Measurements from ENCODE around the gene AURKA.
"Not testable (repeated sequence)": the region's sequence is repeated elsewhere in the genome, so short reads cannot be mapped to it uniquely, and the experiment has no call there.

AURKA gene

GRCh38 chr20:56417402-56417801, 25.4 kb upstream of the AURKA start:
- TF ChIP-seq CTCF (IDR thresholded peaks at IDR 0.05; ENCODE audit: low read depth, low read length), result no peak
- H3K4me3 ChIP-seq (replicated peaks in 1 of 2; ENCODE audit: low read depth in 2 of 2, low read length in 2 of 2), result no peak overlapping the region
- DNase-seq (ENCODE audit: low read depth in 2 of 2), result no peak

DNA sequence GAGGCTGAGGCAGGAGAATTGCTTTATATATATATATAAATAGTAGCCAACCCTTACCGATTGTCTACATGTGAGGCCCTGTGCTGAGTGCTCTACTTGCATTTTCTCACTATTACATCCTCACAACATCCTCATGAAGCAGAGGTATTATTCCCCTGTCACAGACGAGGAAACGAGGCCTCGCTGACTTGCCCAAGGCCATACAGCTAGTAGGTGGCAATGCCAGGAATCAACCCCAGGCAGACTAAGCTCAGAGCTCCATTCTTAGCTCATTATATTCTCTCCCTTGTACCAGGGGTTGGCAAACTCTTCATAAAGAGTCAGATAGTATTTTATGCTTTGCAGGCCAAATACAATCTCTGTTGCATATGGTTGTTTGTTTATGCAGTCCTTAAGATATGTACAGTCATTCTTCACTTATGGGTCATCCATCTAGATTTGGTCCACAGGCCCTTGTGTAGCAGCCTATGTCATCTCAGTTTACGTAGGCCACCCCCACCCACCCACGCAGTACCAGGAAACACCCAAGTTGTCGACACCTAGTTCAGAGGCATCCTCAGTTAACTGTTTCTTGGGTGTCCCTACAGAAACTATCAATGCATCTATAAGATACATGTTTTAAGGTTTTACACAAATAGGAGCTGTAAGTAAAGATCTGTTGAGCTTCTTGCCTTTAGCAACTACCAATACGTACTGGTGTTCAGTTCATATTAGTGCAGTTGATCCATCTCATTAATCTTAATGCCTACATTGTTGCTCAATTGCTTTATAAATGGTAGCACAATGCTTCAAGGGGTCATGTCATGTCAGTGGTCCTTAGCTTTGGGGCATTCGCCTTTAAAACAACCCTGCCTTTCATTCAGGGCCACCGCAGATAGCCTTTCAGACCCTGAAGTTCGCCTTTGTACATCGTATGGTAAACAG, 23.1 kb upstream of the AURKA start:
- H3K4me3 ChIP-seq (replicated peaks in 1 of 2; ENCODE audit: low read depth in 2 of 2, low read length in 2 of 2), result no peak overlapping the region
- no peak for TF ChIP-seq CTCF (IDR thresholded peaks at IDR 0.05; ENCODE audit: low read depth, low read length)

DNA sequence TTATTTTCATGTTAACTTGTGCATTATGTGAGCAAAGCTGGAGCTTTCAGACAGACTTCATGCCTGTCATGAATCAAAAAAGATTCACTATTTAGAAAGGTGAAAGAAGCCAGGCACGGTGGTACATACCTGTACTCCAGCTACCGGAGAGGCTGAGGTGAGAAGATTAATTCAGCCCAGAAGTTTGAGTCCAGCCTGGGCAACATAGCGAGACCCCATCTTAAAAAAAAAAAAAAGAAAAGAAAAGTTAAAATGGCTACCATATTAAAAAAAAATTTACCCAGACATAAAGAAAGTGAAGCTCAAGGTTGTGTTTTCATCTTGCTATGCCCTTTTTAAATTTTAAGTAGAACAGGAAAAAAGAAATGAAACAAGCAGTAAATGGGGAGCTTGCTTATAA, 20.9 kb upstream of the AURKA start:
- no peak overlapping the region for H3K4me3 ChIP-seq (replicated peaks in 1 of 2; ENCODE audit: low read depth in 2 of 2, low read length in 2 of 2)
- no peak for DNase-seq (ENCODE audit: low read depth in 2 of 2)
- TF ChIP-seq CTCF (IDR thresholded peaks at IDR 0.05; ENCODE audit: low read depth, low read length), result no peak

More for the DNA sequence above, 23.1 kb upstream of the AURKA start:
- peak; percentile 81 to 85 for DNase-seq (ENCODE audit: low read depth in 2 of 2)

- peak overlapping the region in 1 of 2 donors; percentile 27 for H3K4me3 ChIP-seq (replicated peaks in 1 of 2; ENCODE audit: low read depth in 2 of 2, low read length in 2 of 2)
- no peak for TF ChIP-seq CTCF (IDR thresholded peaks at IDR 0.05; ENCODE audit: low read depth, low read length)
- DNase-seq (ENCODE audit: low read depth in 2 of 2), result no peak
Observed at GRCh38 chr20:56412473-56412790, 20.4 kb upstream of the AURKA start.

DNA sequence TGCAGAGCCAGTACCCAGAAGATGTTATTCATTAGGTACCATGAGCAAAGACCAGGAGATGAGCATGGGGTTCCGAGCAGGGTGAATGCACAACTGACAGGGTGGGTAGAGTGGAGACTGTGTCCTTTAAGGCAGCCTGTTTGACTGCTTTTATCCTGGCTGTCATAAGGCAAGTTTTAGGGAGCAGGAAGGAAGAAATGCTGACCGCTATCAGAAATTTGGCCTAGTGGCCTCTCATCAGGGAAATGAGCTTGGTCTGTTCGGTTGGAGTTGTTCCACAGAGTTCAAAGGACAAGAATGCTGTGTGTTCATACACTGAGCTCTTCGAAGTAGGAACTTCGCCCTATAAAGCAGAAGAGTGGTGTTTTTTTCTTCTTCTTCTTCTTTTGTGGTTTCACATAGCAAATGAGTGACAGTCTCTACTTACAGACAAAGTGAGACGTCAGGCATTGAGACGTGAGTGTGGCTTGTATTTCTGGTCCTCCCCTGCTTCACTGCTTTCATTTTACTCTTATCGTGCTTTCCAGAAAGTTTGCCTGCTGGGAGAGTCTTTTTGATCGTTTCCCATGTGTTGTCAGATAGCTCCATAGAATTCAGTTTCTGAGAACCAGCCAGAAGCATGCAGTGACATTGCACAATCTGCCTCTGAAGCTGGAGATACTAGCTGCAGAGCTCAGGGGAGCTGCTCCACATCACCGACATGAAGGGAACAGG, 19.9 kb upstream of the AURKA start, which contains the start of gene CASS4:
TSS of gene CASS4 (plus strand) at position 502 of the 714 bp plus-strand sequence. CDS start at position 701, 199 bp downstream.
- no peak for TF ChIP-seq CTCF (IDR thresholded peaks at IDR 0.05; ENCODE audit: low read depth, low read length)
- peak within 1 kb of the TSS; percentile 10 to 27 for H3K4me3 ChIP-seq (replicated peaks in 1 of 2; ENCODE audit: low read depth in 2 of 2, low read length in 2 of 2)
- DNase-seq (ENCODE audit: low read depth in 2 of 2), result peak; percentile 72 to 95

GRCh38 chr20:56411287-56411686, 19.3 kb upstream of the AURKA start:
- H3K4me3 ChIP-seq (replicated peaks in 1 of 2; ENCODE audit: low read depth in 2 of 2, low read length in 2 of 2); DNase-seq (ENCODE audit: low read depth in 2 of 2): not testable (repeated sequence)

GRCh38 chr20:56409956-56410355, 17.9 kb upstream of the AURKA start:
- H3K4me3 ChIP-seq (replicated peaks in 1 of 2; ENCODE audit: low read depth in 2 of 2, low read length in 2 of 2), result no peak overlapping the region
- DNase-seq (ENCODE audit: low read depth in 2 of 2), result peak in 1 of 2 donors; percentile 35
- no peak for TF ChIP-seq CTCF (IDR thresholded peaks at IDR 0.05; ENCODE audit: low read depth, low read length)

Measured in cardiac fibroblast (primary cell).